ENCODE data around the gene PRIM1. TPM values are rescaled to one million over a fixed set of nuclear protein-coding genes. Genes with fewer than 3 reads are reported as not detected.
"Not testable (repeated sequence)": the region's sequence is repeated elsewhere in the genome, so short reads cannot be mapped to it uniquely, and the experiment has no call there.

The PRIM1 gene
- total RNA-seq, 1 donor from 2014 or later: 47.3 TPM

- Mint-ChIP-seq H3K27me3 (ENCODE audit: low read depth) (no peaks in the 10 kb centered on the region), H3K9me3 (peaks cover 12% of the 10 kb centered on the region), H3K4me3 (no peak overlapping the region), H3K4me1 (peaks cover 4% of the 10 kb centered on the region), H3K36me3 (ENCODE audit: low read depth) (peaks cover 5% of the 10 kb centered on the region), H3K27ac (ENCODE audit: unreplicated experiment) (no peak overlapping the region)
- TF ChIP-seq CTCF (conservative IDR thresholded peaks at IDR 0.05): no peak
- no peak for DNase-seq (ENCODE audit: low read depth, low spot score)
Observed at GRCh38 chr12:56758728-56759262, 6.7 kb upstream of the PRIM1 start.

GRCh38 chr12:56757971-56758370 lies 5.8 kb upstream of the PRIM1 start:
- H3K4me3 Mint-ChIP-seq; DNase-seq (ENCODE audit: low read depth, low spot score); H3K27ac Mint-ChIP-seq (ENCODE audit: unreplicated experiment); H3K4me1 Mint-ChIP-seq; H3K27me3 Mint-ChIP-seq (ENCODE audit: low read depth); H3K36me3 Mint-ChIP-seq (ENCODE audit: low read depth): not testable (repeated sequence)
- H3K9me3 Mint-ChIP-seq: peaks cover 12% of the 10 kb centered on the region

GRCh38 chr12:56753566-56753965 lies 1.4 kb upstream of the PRIM1 start:
- H3K27me3 Mint-ChIP-seq (ENCODE audit: low read depth): no peaks in the 10 kb centered on the region
- no peak overlapping the region for H3K27ac Mint-ChIP-seq (ENCODE audit: unreplicated experiment)
- H3K36me3 Mint-ChIP-seq (ENCODE audit: low read depth): peaks cover 2% of the 10 kb centered on the region
- DNase-seq (ENCODE audit: low read depth, low spot score): no peak
- H3K9me3 Mint-ChIP-seq: peaks cover 9% of the 10 kb centered on the region
- peak overlapping the region; percentile 85 for H3K4me3 Mint-ChIP-seq
- no peak for TF ChIP-seq CTCF (conservative IDR thresholded peaks at IDR 0.05)
- H3K4me1 Mint-ChIP-seq: peaks cover 26% of the 10 kb centered on the region

GRCh38 chr12:56750596-56750995 lies 1.5 kb downstream of the PRIM1 start:
- not testable (repeated sequence) for H3K9me3 Mint-ChIP-seq; DNase-seq (ENCODE audit: low read depth, low spot score); H3K36me3 Mint-ChIP-seq (ENCODE audit: low read depth); H3K27ac Mint-ChIP-seq (ENCODE audit: unreplicated experiment); H3K27me3 Mint-ChIP-seq (ENCODE audit: low read depth)
- peak overlapping the region; percentile 97 for H3K4me3 Mint-ChIP-seq
- peaks cover 26% of the 10 kb centered on the region for H3K4me1 Mint-ChIP-seq

GRCh38 chr12:56749853-56750252 lies 2.3 kb downstream of the PRIM1 start:
- Mint-ChIP-seq H3K4me1 (peaks cover 26% of the 10 kb centered on the region), H3K27ac (ENCODE audit: unreplicated experiment) (peak overlapping the region; percentile 6), H3K9me3 (no peaks in the 10 kb centered on the region), H3K36me3 (ENCODE audit: low read depth) (peaks cover 7% of the 10 kb centered on the region), H3K4me3 (peak overlapping the region; percentile 83), H3K27me3 (ENCODE audit: low read depth) (no peaks in the 10 kb centered on the region)
- no peak for TF ChIP-seq CTCF (conservative IDR thresholded peaks at IDR 0.05)
- no peak for DNase-seq (ENCODE audit: low read depth, low spot score)

GRCh38 chr12:56749359-56749758 lies 2.8 kb downstream of the PRIM1 start:
- Mint-ChIP-seq H3K4me1 (peaks cover 26% of the 10 kb centered on the region), H3K9me3 (no peaks in the 10 kb centered on the region), H3K27me3 (ENCODE audit: low read depth) (no peaks in the 10 kb centered on the region), H3K36me3 (ENCODE audit: low read depth) (peaks cover 7% of the 10 kb centered on the region), H3K4me3 (no peak overlapping the region), H3K27ac (ENCODE audit: unreplicated experiment) (no peak overlapping the region)
- no peak for DNase-seq (ENCODE audit: low read depth, low spot score)
- TF ChIP-seq CTCF (conservative IDR thresholded peaks at IDR 0.05): no peak

Data from neural crest cell (in vitro differentiated cells).